ENCODE data around the gene ZNF407.

ZNF407 gene

GRCh38 chr18:74589811-74590210 is 7.9 kb upstream of the ZNF407 start:
- no peak for DNase-seq

GRCh38 chr18:74590671-74591070 is 7.0 kb upstream of the ZNF407 start:
- no peak for DNase-seq

GRCh38 chr18:74595431-74595830 is 2.2 kb upstream of the ZNF407 start:
- no peak for DNase-seq

- DNase-seq, result peak; percentile 55 to 61
Measured at GRCh38 chr18:74597034-74597661, 522 bp upstream of the ZNF407 start.

GRCh38 chr18:74598350-74599001 is 806 bp downstream of the ZNF407 start:
- DNase-seq, result peak; percentile 53

- DNase-seq, result no peak
Measured at GRCh38 chr18:74604361-74604760, 6.7 kb downstream of the ZNF407 start.

- no peak for DNase-seq
Measured at GRCh38 chr18:74604774-74605173, 7.1 kb downstream of the ZNF407 start.

- no peak for DNase-seq
Measured at GRCh38 chr18:74608681-74609080, 11.0 kb downstream of the ZNF407 start.

GRCh38 chr18:74609535-74609934 is 11.9 kb downstream of the ZNF407 start:
- no peak for DNase-seq

- no peak for DNase-seq
Measured at GRCh38 chr18:74610051-74610615, 12.5 kb downstream of the ZNF407 start.

- DNase-seq, result no peak
Measured at GRCh38 chr18:74610860-74611259, 13.2 kb downstream of the ZNF407 start.

GRCh38 chr18:74611765-74612164 is 14.1 kb downstream of the ZNF407 start:
- no peak for DNase-seq

- DNase-seq, result no peak
Measured at GRCh38 chr18:74613381-74613780, 15.7 kb downstream of the ZNF407 start.

- DNase-seq, result no peak
Measured at GRCh38 chr18:74616494-74616893, 18.8 kb downstream of the ZNF407 start.

- no peak for DNase-seq
Measured at GRCh38 chr18:74617486-74617885, 19.8 kb downstream of the ZNF407 start.

GRCh38 chr18:74622072-74622471 is 24.4 kb downstream of the ZNF407 start:
- no peak for DNase-seq

GRCh38 chr18:74623047-74623816 is 25.6 kb downstream of the ZNF407 start:
- peak; percentile 25 to 38 for DNase-seq

GRCh38 chr18:74624466-74624865 is 26.8 kb downstream of the ZNF407 start:
- DNase-seq, result no peak

GRCh38 chr18:74625157-74625556 is 27.5 kb downstream of the ZNF407 start:
- no peak for DNase-seq

- DNase-seq, result no peak
Measured at GRCh38 chr18:74626049-74626874, 28.6 kb downstream of the ZNF407 start.

- DNase-seq, result no peak
Measured at GRCh38 chr18:74630804-74631203, 33.1 kb downstream of the ZNF407 start.

- no peak for DNase-seq
Measured at GRCh38 chr18:74631212-74631611, 33.5 kb downstream of the ZNF407 start.

Measured in activated CD4-positive, alpha-beta T cell treated with anti-CD3 and anti-CD28 coated beads, Interleukin-2, amount 50 U/mL, for 4 hours (primary cell).